Smooth muscle cell of the coronary artery (primary cell): ENCODE results near the gene WIPF3. TPM values are rescaled to one million over a fixed set of nuclear protein-coding genes. Genes with fewer than 3 reads are reported as not detected.

Experiments used
- total RNA-seq: library from RNA; depleted of rRNA; stranded (reverse); fragments of >200 nt; gene quantifications from 2 replicates; pipeline ENCODE4 v1.2.3, GENCODE V29; 2014; ENCODE audit warnings: low replicate concordance

The WIPF3 gene, protein sequence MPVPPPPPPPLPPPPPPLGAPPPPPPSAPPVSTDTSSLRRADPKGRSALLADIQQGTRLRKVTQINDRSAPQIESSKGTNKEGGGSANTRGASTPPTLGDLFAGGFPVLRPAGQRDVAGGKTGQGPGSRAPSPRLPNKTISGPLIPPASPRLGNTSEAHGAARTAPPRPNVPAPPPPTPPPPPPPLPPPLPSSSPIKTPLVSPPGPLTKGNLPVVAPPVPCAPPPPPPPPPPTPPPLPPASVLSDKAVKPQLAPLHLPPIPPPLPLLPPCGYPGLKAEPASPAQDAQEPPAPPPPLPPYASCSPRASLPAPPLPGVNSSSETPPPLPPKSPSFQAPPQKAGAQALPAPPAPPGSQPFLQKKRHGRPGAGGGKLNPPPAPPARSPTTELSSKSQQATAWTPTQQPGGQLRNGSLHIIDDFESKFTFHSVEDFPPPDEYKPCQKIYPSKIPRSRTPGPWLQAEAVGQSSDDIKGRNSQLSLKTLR
- not detected in 2 replicates for total RNA-seq

DNA sequence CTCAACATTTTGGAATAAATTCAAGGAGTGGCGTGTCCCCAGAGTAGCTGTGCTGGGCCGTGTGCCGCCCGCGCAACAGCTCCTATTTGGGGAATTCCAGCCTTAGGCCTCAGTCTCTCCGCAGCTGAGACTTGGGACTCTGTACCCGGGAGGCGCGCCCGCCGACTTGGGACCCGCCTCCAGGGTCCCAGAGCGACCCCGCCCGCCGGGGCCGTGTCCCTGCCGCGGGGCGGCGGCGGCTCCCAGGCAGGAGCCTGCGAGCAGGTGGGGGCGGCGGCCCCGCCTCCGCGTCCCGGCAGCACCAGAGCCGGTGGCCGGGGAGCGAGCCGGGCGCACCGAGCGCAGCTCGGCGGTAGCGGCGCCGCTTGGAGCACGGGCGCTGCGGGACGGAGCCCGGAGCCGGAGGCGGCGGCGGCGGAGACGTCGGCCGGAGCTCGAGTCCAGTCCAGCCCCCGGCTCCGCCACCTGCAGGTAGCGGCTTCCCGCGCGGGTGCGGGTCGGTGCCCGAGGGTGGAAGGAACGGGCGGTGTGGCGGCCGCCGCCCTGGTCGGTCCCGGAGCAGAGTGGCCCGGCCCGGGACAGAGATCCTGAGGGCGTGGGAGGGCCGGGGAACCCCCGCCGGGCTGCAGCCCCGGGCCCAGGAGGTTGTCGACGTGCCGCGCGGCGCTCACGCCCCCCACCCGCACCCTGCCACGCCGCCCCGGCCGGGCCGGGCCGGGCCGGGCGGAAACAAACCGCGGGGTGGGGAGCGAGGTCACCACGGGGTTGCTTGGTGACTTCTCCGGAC, at the start of gene WIPF3:
TSS of gene WIPF3 (plus strand) at position 301 of the 787 bp plus-strand sequence. CDS start 28,217 bp downstream, outside the sequence.

Other genes with a start within 250 kb of the WIPF3 start
- gene PRR15, start 242.7 kb upstream of the WIPF3 start, total RNA-seq: 0.59 and 14.2 TPM in 2 replicates
- 24.3 and 38.0 TPM in 2 replicates for gene SCRN1, start 183.3 kb downstream of the WIPF3 start, total RNA-seq
- 17.6 and 40.5 TPM in 2 replicates for gene FKBP14, start 220.2 kb downstream of the WIPF3 start, total RNA-seq
- gene PLEKHA8, start 221.9 kb downstream of the WIPF3 start, total RNA-seq: 7.6 and 10.6 TPM in 2 replicates